Stimulated activated effector memory CD8-positive, alpha-beta T cell treated with anti-CD3 and anti-CD28 coated beads, Interleukin-12 subunit alpha, Interleukin-12 subunit beta, amount 100 ng/mL, for 72 hours (primary cell): ENCODE measurements around the gene PIK3C2G.
"Not testable (repeated sequence)": the region's sequence is repeated elsewhere in the genome, so short reads cannot be mapped to it uniquely, and the experiment has no call there.

ENCODE experiments used
- ATAC-seq: fragments of 150-1000 bp; cut with Tn5 transposase; 2 replicates; pipeline ENCODE4 v1.10.0; 2021
- DNase-seq, 2 donors: peaks; one replicate each; pipeline ENCODE4 v3.0.0; 2021 to 2022; ENCODE audit warnings: low spot score in 2 of 2
- H3K27ac Mint-ChIP-seq: one replicate; pipeline ENCODE4 v1.8.0; 2022; ENCODE audit warnings: mild to moderate bottlenecking, mixed read lengths
- H3K36me3 Mint-ChIP-seq: one replicate; pipeline ENCODE4 v1.8.0; 2022; ENCODE audit warnings: mild to moderate bottlenecking, mixed read lengths
- H3K4me1 Mint-ChIP-seq: one replicate; pipeline ENCODE4 v1.8.0; 2022; ENCODE audit warnings: mixed read lengths
- H3K4me3 Mint-ChIP-seq: one replicate; pipeline ENCODE4 v1.8.0; 2022; ENCODE audit warnings: mild to moderate bottlenecking, mixed read lengths
- H3K9me3 Mint-ChIP-seq: one replicate; pipeline ENCODE4 v1.8.0; 2022; ENCODE audit warnings: mixed read lengths

PIK3C2G gene, protein sequence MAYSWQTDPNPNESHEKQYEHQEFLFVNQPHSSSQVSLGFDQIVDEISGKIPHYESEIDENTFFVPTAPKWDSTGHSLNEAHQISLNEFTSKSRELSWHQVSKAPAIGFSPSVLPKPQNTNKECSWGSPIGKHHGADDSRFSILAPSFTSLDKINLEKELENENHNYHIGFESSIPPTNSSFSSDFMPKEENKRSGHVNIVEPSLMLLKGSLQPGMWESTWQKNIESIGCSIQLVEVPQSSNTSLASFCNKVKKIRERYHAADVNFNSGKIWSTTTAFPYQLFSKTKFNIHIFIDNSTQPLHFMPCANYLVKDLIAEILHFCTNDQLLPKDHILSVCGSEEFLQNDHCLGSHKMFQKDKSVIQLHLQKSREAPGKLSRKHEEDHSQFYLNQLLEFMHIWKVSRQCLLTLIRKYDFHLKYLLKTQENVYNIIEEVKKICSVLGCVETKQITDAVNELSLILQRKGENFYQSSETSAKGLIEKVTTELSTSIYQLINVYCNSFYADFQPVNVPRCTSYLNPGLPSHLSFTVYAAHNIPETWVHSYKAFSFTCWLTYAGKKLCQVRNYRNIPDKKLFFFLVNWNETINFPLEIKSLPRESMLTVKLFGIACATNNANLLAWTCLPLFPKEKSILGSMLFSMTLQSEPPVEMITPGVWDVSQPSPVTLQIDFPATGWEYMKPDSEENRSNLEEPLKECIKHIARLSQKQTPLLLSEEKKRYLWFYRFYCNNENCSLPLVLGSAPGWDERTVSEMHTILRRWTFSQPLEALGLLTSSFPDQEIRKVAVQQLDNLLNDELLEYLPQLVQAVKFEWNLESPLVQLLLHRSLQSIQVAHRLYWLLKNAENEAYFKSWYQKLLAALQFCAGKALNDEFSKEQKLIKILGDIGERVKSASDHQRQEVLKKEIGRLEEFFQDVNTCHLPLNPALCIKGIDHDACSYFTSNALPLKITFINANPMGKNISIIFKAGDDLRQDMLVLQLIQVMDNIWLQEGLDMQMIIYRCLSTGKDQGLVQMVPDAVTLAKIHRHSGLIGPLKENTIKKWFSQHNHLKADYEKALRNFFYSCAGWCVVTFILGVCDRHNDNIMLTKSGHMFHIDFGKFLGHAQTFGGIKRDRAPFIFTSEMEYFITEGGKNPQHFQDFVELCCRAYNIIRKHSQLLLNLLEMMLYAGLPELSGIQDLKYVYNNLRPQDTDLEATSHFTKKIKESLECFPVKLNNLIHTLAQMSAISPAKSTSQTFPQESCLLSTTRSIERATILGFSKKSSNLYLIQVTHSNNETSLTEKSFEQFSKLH (N-terminal part only)

GRCh38 chr12:18261273-18261672 lies at the start of gene PIK3C2G:
PIK3C2G (plus strand) TSS chr12:18261518; CDS start chr12:18282082, 20,564 bp downstream.
- Mint-ChIP-seq H3K4me1 (no peaks in the 10 kb centered on the region), H3K36me3 (no peaks in the 10 kb centered on the region), H3K4me3 (no peak within 1 kb of the TSS), H3K9me3 (peaks cover 7% of the 10 kb centered on the region), H3K27ac (no peak within 1 kb of the TSS)
- ATAC-seq = no peak
- DNase-seq = no peak

- H3K36me3 Mint-ChIP-seq = no peaks in the 10 kb centered on the region
- no peak for ATAC-seq
- H3K4me1 Mint-ChIP-seq = no peaks in the 10 kb centered on the region
- no peak for DNase-seq
- no peak overlapping the region for H3K4me3 Mint-ChIP-seq
- peaks cover 8% of the 10 kb centered on the region for H3K9me3 Mint-ChIP-seq
- H3K27ac Mint-ChIP-seq = no peak overlapping the region
These were observed 43.4 kb upstream of the PIK3C2G start for GRCh38 chr12:18217966-18218365.

DNA sequence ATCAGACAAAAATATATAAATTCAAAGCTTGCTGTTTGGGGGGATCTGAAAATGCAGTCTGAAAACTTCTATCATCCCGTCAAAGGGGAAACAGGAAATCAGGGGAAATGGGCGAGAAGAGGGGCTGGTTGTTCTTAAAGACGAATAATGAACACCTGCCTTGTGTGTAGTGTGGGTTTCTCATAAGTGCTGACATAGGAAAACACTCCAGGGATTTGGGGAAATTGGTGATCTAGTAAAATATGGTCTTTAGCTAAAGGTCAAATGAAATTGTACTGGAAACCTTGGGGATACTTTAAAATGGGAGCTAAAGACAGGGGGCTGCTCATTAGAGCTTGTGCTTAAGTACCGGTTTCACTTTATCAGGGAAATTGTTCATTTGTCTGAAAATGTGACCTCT lies 39.6 kb upstream of the PIK3C2G start:
- Mint-ChIP-seq H3K27ac (no peak overlapping the region), H3K4me3 (no peak overlapping the region), H3K4me1 (no peaks in the 10 kb centered on the region), H3K36me3 (no peaks in the 10 kb centered on the region), H3K9me3 (peaks cover 4% of the 10 kb centered on the region)
- ATAC-seq = no peak
- DNase-seq = no peak

- Mint-ChIP-seq H3K4me3 (no peak overlapping the region), H3K4me1 (no peaks in the 10 kb centered on the region), H3K36me3 (no peaks in the 10 kb centered on the region), H3K27ac (no peak overlapping the region), H3K9me3 (peaks cover 6% of the 10 kb centered on the region)
- ATAC-seq (no peak), DNase-seq (no peak)
These were observed 38.6 kb upstream of the PIK3C2G start for GRCh38 chr12:18222699-18223098.

GRCh38 chr12:18224745-18225144 lies 36.6 kb upstream of the PIK3C2G start:
- Mint-ChIP-seq H3K4me3 (no peak overlapping the region), H3K27ac (no peak overlapping the region), H3K36me3 (no peaks in the 10 kb centered on the region), H3K9me3 (peaks cover 2% of the 10 kb centered on the region), H3K4me1 (no peaks in the 10 kb centered on the region)
- ATAC-seq (no peak), DNase-seq (no peak)

GRCh38 chr12:18239526-18239925 lies 21.8 kb upstream of the PIK3C2G start:
- Mint-ChIP-seq H3K36me3 (no peaks in the 10 kb centered on the region), H3K4me3 (no peak overlapping the region), H3K27ac (no peak overlapping the region), H3K9me3 (peaks cover 2% of the 10 kb centered on the region), H3K4me1 (no peaks in the 10 kb centered on the region)
- DNase-seq (no peak), ATAC-seq (no peak)

- DNase-seq = no peak
- Mint-ChIP-seq H3K4me1 (no peaks in the 10 kb centered on the region), H3K4me3 (no peak overlapping the region), H3K27ac (no peak overlapping the region), H3K36me3 (no peaks in the 10 kb centered on the region), H3K9me3 (peaks cover 2% of the 10 kb centered on the region)
- no peak for ATAC-seq
These were observed 18.8 kb upstream of the PIK3C2G start for GRCh38 chr12:18242380-18243089.

GRCh38 chr12:18243238-18243637 lies 18.1 kb upstream of the PIK3C2G start:
- no peaks in the 10 kb centered on the region for H3K4me1 Mint-ChIP-seq
- DNase-seq (no peak), ATAC-seq (no peak)
- no peaks in the 10 kb centered on the region for H3K36me3 Mint-ChIP-seq
- no peak overlapping the region for H3K27ac Mint-ChIP-seq
- peaks cover 2% of the 10 kb centered on the region for H3K9me3 Mint-ChIP-seq
- no peak overlapping the region for H3K4me3 Mint-ChIP-seq

GRCh38 chr12:18246066-18246465 lies 15.3 kb upstream of the PIK3C2G start:
- DNase-seq (no peak), ATAC-seq (no peak)
- Mint-ChIP-seq H3K9me3 (peaks cover 2% of the 10 kb centered on the region), H3K4me3 (no peak overlapping the region), H3K27ac (no peak overlapping the region), H3K4me1 (no peaks in the 10 kb centered on the region), H3K36me3 (no peaks in the 10 kb centered on the region)

GRCh38 chr12:18250313-18250916 lies 10.9 kb upstream of the PIK3C2G start:
- ATAC-seq (no peak), DNase-seq (no peak)
- H3K27ac Mint-ChIP-seq = no peak overlapping the region
- H3K4me1 Mint-ChIP-seq = no peaks in the 10 kb centered on the region
- H3K4me3 Mint-ChIP-seq = no peak overlapping the region
- peaks cover 7% of the 10 kb centered on the region for H3K9me3 Mint-ChIP-seq
- no peaks in the 10 kb centered on the region for H3K36me3 Mint-ChIP-seq

DNA sequence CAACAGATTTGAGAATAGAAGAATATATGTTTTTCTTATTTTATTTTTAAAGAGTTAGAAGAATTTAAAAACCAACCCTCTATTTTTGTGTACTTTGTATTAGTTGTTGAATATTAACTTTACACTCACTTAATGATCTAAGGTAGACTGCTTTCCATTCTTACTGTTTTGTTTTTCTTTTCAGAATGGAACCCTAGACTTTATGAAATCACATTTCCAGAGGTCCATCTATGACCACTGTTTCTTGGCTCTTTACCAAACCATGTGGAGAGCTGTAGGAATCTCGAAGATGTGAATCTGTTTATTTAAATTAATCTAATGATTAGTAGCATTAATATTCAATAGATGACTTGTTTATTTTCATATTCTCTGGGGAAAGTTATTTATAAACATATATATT lies 7.2 kb upstream of the PIK3C2G start:
- Mint-ChIP-seq H3K36me3 (no peaks in the 10 kb centered on the region), H3K9me3 (peaks cover 13% of the 10 kb centered on the region), H3K27ac (no peak overlapping the region), H3K4me1 (no peaks in the 10 kb centered on the region), H3K4me3 (no peak overlapping the region)
- ATAC-seq (no peak), DNase-seq (no peak)

DNA sequence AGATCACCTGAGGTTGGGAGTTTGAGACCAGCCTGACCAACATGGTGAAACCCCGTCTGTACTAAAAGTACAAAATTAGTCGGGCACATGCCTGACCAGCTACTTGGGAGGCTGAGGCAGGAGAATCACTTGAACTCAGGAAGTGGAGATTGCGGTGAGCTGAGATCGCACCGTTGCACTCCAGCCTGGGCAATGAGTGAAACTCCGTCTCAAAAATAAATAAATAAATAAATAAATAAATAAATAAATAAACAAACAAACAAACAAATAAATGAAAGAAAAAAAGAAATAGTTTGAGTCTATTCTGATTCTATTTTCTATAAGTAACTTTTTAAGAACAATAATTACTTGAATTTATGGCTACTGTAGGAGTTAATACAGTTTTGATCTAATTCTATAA lies 6.3 kb upstream of the PIK3C2G start:
- ATAC-seq = not testable (repeated sequence)

GRCh38 chr12:18257251-18257650 lies 4.1 kb upstream of the PIK3C2G start:
- ATAC-seq (no peak), DNase-seq (no peak)
- H3K4me3 Mint-ChIP-seq = no peak overlapping the region
- H3K4me1 Mint-ChIP-seq = no peaks in the 10 kb centered on the region
- H3K36me3 Mint-ChIP-seq = no peaks in the 10 kb centered on the region
- H3K9me3 Mint-ChIP-seq = peaks cover 13% of the 10 kb centered on the region
- H3K27ac Mint-ChIP-seq = no peak overlapping the region

More for the DNA sequence above, 6.3 kb upstream of the PIK3C2G start:
- H3K4me3 Mint-ChIP-seq, H3K4me1 Mint-ChIP-seq, H3K36me3 Mint-ChIP-seq, H3K27ac Mint-ChIP-seq, DNase-seq: not testable (repeated sequence)
- peaks cover 13% of the 10 kb centered on the region for H3K9me3 Mint-ChIP-seq

DNA sequence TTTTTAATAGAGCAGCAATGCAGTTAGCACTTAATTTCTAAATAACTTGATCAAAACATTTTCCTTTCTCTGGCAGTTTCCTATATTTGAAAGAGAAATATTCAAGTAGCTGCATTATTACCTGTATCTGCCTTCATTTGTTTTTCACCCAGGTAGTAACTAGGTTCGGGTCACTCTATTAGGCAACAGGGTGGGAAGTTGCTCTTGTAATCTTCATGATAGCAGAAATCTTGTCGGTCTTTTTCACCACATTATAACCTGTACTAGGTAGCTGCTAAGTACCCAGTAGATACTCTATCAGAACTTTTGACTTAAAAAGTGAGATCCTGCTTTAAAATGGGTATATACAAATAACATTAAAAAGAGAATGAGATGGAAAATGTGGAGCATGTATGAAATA lies 2.4 kb upstream of the PIK3C2G start:
- DNase-seq = no peak
- peaks cover 10% of the 10 kb centered on the region for H3K9me3 Mint-ChIP-seq
- H3K27ac Mint-ChIP-seq = no peak overlapping the region
- no peak for ATAC-seq
- no peaks in the 10 kb centered on the region for H3K4me1 Mint-ChIP-seq
- H3K36me3 Mint-ChIP-seq = no peaks in the 10 kb centered on the region
- no peak overlapping the region for H3K4me3 Mint-ChIP-seq
